SK-N-MC (cell line): ENCODE measurements around the gene ITGA3.

Experiments used
- DNase-seq: peaks from one replicate; pipeline ENCODE4 v3.0.0-alpha.2; 2011; ENCODE audit warnings: low read depth, low spot score
- H3K27ac ChIP-seq: fragments of 200-600 bp; sonication (generic); 2 replicates; pipeline ENCODE4 v1.5.1; 2016; ENCODE audit warnings: mixed run types
- H3K36me3 ChIP-seq: fragments of 200-600 bp; sonication (generic); 2 replicates; pipeline ENCODE4 v1.6.1; 2017; ENCODE audit warnings: antibody characterized with exemption, low read length, mixed read lengths; ENCODE audit not compliant: insufficient read depth
- H3K4me3 ChIP-seq: fragments of 200-600 bp; sonication (generic); 2 replicates; pipeline ENCODE4 v1.5.1; 2016
- H3K9ac ChIP-seq: fragments of 200-600 bp; sonication (generic); 2 replicates; pipeline ENCODE4 v1.8.0; 2017; ENCODE audit warnings: mixed run types, mixed read lengths; ENCODE audit not compliant: insufficient read length
- H3K9me3 ChIP-seq: fragments of 200-600 bp; sonication (generic); 2 replicates; pipeline ENCODE4 v1.6.1; 2017; ENCODE audit warnings: low read depth, mild to moderate bottlenecking, antibody characterized with exemption, low read length, moderate library complexity, mixed read lengths
- EZH2 ChIP-seq: fragments of 200-600 bp; sonication (generic); IDR thresholded peaks from one replicate; pipeline ENCODE4 v1.6.1; 2017; ENCODE audit warnings: antibody characterized with exemption
- FOXP2 ChIP-seq: optimal IDR thresholded peaks from 2 replicates; pipeline ENCODE3; 2011; ENCODE audit warnings: mild to moderate bottlenecking, moderate library complexity; ENCODE audit not compliant: insufficient read depth; ENCODE audit errors: extremely low read length, control extremely low read depth
- POLR2AphosphoS5 ChIP-seq: IDR thresholded peaks from 2 replicates; pipeline ENCODE4 v1.6.1; 2012; ENCODE audit warnings: mild to moderate bottlenecking, low read depth, low read length, borderline replicate concordance

The ITGA3 gene

GRCh38 chr17:50042211-50042610, 13.7 kb upstream of the ITGA3 start:
- no peaks in the 10 kb centered on the region for H3K36me3 ChIP-seq

DNA sequence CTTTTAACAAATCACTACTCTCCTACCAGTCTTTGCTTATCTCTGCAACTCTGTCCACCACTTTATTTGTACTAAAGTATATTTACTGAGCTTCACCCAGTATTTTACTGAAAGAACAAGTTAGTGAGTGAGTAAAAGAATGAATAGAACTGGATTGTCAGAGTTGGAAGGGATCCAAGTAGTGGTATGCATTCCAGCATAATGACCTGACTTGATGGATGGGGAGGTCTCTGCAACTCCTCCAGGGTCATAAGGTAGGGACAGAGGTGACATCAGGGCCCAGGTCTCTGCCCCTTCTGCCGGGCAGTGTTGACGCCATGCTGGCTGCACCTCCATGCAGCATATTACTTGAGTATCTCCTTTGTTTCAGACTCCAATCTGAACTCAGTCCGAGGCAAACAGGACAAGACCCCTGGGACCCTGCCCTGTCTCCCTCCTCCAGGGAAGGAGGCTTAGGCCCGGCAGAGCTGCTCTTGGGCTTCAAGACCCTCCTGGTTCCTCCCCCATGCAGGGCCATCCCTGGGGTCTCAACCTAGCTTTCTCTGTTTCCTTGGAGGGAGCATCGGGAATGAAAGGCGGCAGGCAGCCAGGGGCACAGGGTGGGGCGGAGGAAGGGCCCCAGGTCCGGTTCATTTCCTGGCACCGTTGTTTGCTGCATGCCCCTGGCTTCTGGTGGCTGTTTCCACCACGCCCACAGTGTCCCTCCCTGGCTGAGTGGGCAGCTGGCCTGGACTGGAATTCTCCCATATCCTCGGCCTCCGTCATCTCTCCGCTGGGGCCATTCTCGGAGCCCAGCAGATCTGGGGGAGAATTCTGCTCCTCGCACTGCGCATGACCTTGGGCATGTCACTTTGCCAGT, 12.4 kb upstream of the ITGA3 start:
- H3K9me3 ChIP-seq, result no peaks in the 10 kb centered on the region
- no peak overlapping the region for H3K9ac ChIP-seq
- no peaks in the 10 kb centered on the region for H3K36me3 ChIP-seq
- DNase-seq, result no peak
- no peak overlapping the region for H3K4me3 ChIP-seq
- no peak overlapping the region for H3K27ac ChIP-seq
- TF ChIP-seq POLR2AphosphoS5 (no peak), EZH2 (no peak), FOXP2 (no peak)

More at GRCh38 chr17:50042211-50042610, 13.7 kb upstream of the ITGA3 start:
- H3K4me3 ChIP-seq, result no peak overlapping the region
- H3K9me3 ChIP-seq, result no peaks in the 10 kb centered on the region
- no peak overlapping the region for H3K27ac ChIP-seq
- no peak overlapping the region for H3K9ac ChIP-seq
- no peak for TF ChIP-seq POLR2AphosphoS5
- TF ChIP-seq EZH2, result no peak
- no peak for TF ChIP-seq FOXP2
- DNase-seq, result no peak

- no peak overlapping the region for H3K4me3 ChIP-seq
These were observed 11.4 kb upstream of the ITGA3 start for GRCh38 chr17:50044483-50044882.

DNA sequence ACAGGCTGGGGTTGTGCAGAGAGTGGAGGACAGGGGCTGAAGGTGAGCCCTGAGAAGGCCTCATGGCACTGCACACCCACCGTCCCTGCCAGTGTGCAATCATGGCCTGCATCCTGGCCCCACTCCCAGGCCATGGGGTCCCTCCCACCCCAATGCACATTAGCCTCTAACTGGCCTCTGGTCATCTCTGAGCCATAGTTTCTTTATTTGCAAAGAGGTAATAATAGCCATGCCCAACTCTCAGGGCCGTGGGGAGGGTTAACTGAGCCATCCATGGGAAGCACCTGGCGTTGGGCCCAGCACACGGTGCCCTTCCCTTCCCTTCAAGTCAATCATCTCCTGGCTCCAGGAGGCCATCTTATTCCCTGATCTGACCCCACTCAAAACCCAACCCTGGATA, 10.8 kb upstream of the ITGA3 start:
- no peak overlapping the region for H3K4me3 ChIP-seq
- H3K9me3 ChIP-seq, result no peaks in the 10 kb centered on the region
- no peaks in the 10 kb centered on the region for H3K36me3 ChIP-seq
- TF ChIP-seq EZH2 (no peak), FOXP2 (no peak), POLR2AphosphoS5 (no peak)
- H3K27ac ChIP-seq, result no peak overlapping the region
- H3K9ac ChIP-seq, result no peak overlapping the region
- DNase-seq, result no peak

More at GRCh38 chr17:50044483-50044882, 11.4 kb upstream of the ITGA3 start:
- Histone ChIP-seq H3K27ac (no peak overlapping the region), H3K9ac (no peak overlapping the region), H3K9me3 (no peaks in the 10 kb centered on the region), H3K36me3 (no peaks in the 10 kb centered on the region)
- DNase-seq, result no peak
- TF ChIP-seq EZH2 (no peak), POLR2AphosphoS5 (no peak), FOXP2 (no peak)

DNA sequence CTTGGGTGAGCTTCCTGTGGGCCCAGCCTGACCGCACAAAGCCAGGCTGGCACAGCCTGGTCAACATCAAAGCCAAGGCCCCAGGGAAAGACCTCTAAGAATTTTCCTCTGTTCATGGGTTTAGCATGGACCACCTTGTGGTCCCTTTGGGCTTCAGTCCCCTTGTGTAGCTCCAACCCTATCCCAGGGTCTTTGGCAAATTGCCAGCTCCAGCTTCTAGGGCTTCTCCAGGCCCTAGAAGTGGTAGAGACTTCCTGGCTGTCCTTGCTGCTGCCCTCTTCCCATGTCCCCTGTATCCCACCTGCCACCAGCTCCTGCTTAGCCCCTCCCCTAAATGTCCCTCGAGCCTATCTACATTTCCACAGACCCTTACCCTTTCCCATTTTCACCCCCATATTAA, 9.7 kb upstream of the ITGA3 start:
- Histone ChIP-seq H3K36me3 (no peaks in the 10 kb centered on the region), H3K9ac (no peak overlapping the region), H3K9me3 (no peaks in the 10 kb centered on the region), H3K27ac (no peak overlapping the region), H3K4me3 (no peak overlapping the region)
- no peak for TF ChIP-seq FOXP2
- no peak for TF ChIP-seq EZH2
- TF ChIP-seq POLR2AphosphoS5, result no peak
- DNase-seq, result no peak

DNA sequence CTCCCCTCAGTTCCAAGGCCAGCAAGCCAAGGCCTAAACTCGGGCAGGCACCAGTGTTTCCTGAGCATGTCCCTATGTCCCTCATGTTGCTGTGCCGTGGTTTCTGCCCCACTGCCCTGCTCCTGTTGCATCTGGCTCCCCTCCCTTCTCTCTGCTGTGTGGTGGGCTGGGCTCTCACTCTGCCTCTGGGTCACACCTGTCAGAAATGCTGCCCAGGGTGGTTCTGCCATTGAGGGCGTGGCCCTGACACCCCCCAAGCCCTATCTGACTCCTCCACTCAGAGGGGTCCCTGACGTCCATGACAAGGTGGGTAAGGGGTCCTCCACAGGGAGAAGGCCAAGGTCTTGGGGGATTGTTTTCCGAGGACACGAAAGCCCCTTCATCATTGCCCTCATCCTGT, 9.2 kb upstream of the ITGA3 start:
- no peak overlapping the region for H3K4me3 ChIP-seq
- DNase-seq, result no peak
- TF ChIP-seq POLR2AphosphoS5 (no peak), FOXP2 (no peak), EZH2 (no peak)
- H3K27ac ChIP-seq, result no peak overlapping the region
- no peaks in the 10 kb centered on the region for H3K36me3 ChIP-seq
- H3K9ac ChIP-seq, result no peak overlapping the region
- no peaks in the 10 kb centered on the region for H3K9me3 ChIP-seq

DNA sequence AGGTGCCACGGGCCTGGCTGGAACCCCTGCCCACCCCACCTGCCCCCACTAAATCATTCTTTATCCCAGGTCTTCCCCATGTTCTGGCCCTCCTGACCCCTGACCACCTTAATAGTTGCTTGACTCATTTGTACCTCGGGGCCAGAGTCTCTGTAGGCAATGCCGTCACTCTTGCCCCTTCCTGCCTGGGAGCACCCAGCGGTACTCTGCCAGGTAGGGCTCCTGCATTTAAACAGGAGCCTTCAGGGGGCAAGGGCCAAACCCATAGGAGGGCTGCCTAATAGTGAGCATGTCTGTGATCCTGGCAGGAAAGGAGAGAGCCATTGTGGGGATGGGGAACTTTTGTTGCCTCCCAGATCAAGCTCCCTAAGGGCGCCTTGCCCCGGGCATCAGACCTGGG, 8.8 kb upstream of the ITGA3 start:
- Histone ChIP-seq H3K9me3 (no peaks in the 10 kb centered on the region), H3K36me3 (no peaks in the 10 kb centered on the region), H3K4me3 (no peak overlapping the region), H3K9ac (no peak overlapping the region), H3K27ac (no peak overlapping the region)
- DNase-seq, result no peak
- no peak for TF ChIP-seq EZH2
- TF ChIP-seq POLR2AphosphoS5, result no peak
- TF ChIP-seq FOXP2, result no peak

- no peak overlapping the region for H3K27ac ChIP-seq
- TF ChIP-seq EZH2 (no peak), FOXP2 (no peak), POLR2AphosphoS5 (no peak)
- no peak overlapping the region for H3K4me3 ChIP-seq
- no peak for DNase-seq
- H3K36me3 ChIP-seq, result no peaks in the 10 kb centered on the region
- H3K9ac ChIP-seq, result no peak overlapping the region
- H3K9me3 ChIP-seq, result no peaks in the 10 kb centered on the region
These were observed 8.3 kb upstream of the ITGA3 start for GRCh38 chr17:50047488-50048126.
